ENCODE data around the gene OAS3.
"Not testable (repeated sequence)": the region's sequence is repeated elsewhere in the genome, so short reads cannot be mapped to it uniquely, and the experiment has no call there.

Gene OAS3

GRCh38 chr12:112986291-112986800 lies 48.1 kb downstream of the OAS3 start:
- DNase-seq (ENCODE audit: low spot score) = no peak

DNA sequence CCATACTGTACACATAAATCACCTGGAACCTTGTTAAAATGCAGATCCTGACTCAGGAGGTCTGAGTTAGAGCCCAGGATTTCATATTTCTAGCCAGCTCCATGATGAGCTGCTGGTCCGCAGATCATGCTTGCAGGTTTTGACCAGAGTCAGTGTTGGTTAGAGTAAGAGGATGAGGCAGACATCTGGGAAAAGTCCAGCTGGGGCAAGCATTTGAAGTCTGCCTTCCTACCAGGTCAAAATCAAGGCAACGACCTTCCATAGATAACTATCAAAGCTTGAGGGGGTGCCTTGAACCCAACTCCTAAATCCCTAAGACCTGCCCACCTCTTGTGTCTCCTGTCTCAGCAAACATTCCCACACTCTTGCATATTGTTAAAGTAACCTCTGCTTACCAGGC lies 49.3 kb downstream of the OAS3 start:
- DNase-seq (ENCODE audit: low spot score) = no peak

GRCh38 chr12:112988224-112988623 lies 50.0 kb downstream of the OAS3 start:
- no peak for DNase-seq (ENCODE audit: low spot score)

GRCh38 chr12:112988823-112989385 lies 50.6 kb downstream of the OAS3 start:
- not testable (repeated sequence) for DNase-seq (ENCODE audit: low spot score)

DNA sequence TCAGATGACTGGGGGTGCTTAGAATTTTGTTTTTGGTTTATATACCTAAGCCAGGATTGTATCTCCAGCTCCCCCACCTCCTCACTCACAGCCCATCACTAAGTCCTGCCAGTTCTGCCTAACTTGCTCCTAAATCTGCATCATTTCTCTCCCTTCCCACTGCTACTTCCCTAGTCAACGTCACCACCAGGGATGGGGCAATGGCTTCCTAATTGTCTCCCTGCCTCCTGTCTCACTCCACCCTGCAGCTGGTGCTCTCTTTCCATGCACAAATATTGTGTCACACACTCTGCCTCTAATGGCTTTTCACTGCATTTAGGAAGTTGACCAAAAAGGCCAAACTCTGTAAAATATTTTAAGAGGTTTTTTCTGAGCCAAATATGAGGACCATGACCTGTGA lies 51.5 kb downstream of the OAS3 start:
- DNase-seq (ENCODE audit: low spot score) = no peak

DNA sequence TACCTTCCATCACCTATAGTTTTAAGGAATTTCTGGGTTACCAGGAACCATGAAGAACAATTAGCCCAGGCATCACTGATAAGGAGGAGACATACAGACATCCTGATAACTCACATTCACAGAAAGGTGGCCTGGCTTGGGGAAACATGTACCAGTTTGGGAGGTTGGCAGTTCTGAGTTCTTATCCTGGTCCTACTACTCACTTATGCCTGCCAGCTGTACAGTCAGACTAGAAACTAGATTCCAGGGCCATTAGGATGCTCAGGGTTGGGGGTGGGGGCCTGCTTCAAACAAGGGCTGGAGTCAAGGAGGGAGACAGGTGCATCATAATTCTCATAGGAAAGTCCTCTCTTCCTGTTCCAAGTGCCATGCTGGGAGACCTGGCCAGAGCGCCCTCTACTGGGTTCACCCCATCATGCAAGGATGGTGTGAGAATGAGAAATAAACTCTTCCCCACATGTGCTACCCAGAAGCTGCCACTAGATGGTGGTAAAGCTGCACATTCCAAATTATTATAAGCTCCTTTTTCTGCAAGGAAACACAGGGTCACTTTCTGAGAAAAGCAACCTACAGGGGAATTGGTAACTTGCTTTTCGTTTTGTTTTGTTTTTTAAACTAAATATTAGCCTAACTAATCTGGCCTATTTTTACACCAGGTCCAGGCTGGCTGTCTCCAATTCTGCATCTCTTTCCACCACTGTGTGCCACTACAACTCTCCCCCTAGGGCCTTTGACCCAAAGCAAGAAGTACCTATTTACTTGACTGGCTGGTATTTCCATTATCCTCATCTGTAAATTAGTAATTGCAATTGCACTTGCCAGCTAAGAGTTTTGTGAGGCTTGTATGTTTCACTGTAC lies 54.5 kb downstream of the OAS3 start:
- DNase-seq (ENCODE audit: low spot score) = peak; percentile 88

DNA sequence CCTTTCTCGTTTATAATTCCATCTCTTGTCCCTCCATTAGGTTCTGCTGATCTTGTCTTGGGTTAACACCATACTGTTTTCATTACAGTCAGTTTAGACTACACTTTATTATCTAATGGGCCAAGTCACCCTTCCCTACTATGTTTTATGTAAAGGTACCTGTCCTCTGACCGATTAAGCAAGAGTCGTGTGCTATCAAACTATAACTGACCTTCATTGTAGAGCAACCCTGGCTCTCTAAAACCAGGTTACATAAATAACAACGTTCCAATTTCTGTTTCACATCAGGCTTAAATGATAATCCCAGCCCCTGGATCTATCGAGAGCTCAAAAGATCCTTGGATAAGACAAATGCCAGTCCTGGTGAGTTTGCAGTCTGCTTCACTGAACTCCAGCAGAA lies 56.7 kb downstream of the OAS3 start:
- no peak for DNase-seq (ENCODE audit: low spot score)

- DNase-seq (ENCODE audit: low spot score) = no peak
Measured at GRCh38 chr12:112996501-112996900, 58.2 kb downstream of the OAS3 start.

- DNase-seq (ENCODE audit: low spot score) = no peak
Measured at GRCh38 chr12:112997506-112997905, 59.2 kb downstream of the OAS3 start.

- DNase-seq (ENCODE audit: low spot score) = no peak
Measured at GRCh38 chr12:112998987-112999767, 60.9 kb downstream of the OAS3 start.

DNA sequence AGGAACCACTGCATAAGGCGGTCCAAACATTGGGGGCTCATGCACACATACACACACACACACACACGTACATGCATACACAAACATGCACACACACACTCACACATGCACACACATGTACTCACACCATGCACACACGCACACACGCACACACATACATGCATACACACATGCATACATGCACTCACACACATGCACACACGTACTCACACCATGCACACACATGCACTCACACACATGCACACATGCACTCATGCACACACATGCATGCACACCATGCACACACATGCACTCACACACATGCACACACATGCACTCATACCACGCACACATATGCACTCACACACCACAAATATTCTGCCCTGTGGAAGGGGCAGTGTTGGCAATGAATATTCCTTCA lies 62.2 kb downstream of the OAS3 start:
- DNase-seq (ENCODE audit: low spot score) = no peak

DNA sequence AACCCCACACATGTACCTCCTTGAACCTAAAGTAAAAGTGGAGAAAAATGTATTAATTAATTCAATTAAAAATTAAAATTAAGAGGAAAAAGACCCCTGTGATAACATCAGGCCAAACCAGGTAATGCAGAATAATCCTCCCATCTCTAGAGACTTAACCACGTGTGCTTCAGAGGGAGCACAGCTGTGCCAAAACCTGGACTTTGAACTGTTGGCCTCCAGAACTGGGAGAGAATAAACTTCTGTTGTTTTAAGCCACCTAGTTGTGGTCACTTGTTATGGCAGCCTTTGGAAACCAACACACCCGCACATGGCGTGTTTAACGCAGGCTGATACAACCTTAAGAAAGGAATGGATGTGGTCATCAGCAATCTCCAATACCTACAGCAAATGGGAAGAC lies 63.9 kb downstream of the OAS3 start:
- DNase-seq (ENCODE audit: low spot score) = no peak

DNA sequence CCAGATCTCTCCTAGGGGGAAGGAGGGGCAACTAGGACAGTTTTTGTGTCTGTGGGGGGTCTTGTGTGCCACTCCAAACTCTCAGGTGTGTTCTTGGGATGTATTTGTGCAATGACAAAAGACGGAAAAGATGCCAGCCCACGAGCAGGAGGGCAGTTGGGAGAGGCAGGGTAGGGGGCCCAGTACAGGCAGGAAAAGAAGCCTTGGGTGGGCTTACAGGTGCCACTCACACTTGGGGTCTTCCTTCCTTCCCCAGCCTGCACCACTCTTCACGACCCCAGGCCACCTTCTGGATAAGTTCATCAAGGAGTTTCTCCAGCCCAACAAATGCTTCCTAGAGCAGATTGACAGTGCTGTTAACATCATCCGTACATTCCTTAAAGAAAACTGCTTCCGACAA lies 64.4 kb downstream of the OAS3 start:
- no peak for DNase-seq (ENCODE audit: low spot score)

DNA sequence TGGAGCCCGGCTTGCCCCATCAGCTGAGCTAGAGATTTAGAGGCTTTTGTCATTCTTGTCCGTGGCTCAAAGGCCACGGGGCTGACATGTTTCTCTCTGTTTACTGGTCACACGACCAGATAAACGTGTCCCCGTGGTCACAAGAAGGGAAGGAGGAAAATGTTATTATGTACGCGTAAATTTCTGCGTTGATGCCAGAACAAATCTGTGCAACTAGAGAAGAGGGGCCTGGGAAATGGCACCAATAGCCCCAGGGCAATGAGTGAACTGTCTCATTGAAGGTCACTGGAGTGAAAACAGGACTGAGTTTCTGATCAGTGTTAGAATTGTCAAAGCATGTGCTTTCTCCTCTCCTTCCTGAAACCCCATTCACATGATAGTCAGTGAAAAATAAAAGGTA lies 65.4 kb downstream of the OAS3 start:
- DNase-seq (ENCODE audit: low spot score) = no peak

DNA sequence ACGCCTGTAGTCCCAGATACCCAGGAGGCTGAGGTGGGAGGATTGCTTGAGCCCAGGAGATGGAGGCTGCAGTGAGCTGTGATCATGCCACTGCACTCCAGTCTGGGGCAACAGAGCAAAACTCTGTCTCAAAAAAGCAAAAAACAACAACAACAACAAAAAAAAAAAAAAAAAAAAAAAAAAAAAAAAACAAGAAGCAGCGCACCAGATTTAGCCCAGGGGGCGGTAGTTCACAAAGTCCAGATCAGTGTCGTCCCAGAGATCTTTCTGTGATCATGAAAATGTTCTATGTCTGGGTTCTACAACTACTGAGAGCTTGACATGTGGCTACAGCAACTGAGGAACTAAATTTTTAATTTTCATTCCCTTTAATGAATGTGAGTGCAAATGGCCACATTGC lies 67.5 kb downstream of the OAS3 start:
- no peak for DNase-seq (ENCODE audit: low spot score)

- DNase-seq (ENCODE audit: low spot score) = no peak
Measured at GRCh38 chr12:113006206-113006605, 67.9 kb downstream of the OAS3 start.

GRCh38 chr12:113006641-113007040 lies 68.4 kb downstream of the OAS3 start:
- DNase-seq (ENCODE audit: low spot score) = no peak

DNA sequence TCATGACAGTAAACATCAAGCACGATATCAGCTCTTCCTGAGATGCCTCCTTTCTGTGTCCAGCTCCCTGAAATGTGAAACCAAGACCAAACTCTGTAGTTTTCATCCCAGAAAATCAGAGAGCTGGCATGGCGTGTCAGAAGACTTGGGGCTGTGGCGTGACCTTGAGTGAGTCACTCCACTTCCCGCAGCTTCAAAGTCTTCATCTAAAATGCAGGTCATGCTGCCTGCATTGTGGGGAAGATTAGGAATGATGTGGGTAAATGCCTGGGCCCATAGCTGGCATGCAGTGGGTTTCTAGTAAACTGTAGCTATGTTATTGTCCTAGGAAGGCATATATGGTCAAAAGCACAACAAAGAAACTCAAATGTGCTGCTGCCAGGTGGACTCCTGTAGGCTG lies 68.9 kb downstream of the OAS3 start:
- DNase-seq (ENCODE audit: low spot score) = peak; percentile 19

- no peak for DNase-seq (ENCODE audit: low spot score)
Measured at GRCh38 chr12:113010701-113011100, 72.4 kb downstream of the OAS3 start.

DNA sequence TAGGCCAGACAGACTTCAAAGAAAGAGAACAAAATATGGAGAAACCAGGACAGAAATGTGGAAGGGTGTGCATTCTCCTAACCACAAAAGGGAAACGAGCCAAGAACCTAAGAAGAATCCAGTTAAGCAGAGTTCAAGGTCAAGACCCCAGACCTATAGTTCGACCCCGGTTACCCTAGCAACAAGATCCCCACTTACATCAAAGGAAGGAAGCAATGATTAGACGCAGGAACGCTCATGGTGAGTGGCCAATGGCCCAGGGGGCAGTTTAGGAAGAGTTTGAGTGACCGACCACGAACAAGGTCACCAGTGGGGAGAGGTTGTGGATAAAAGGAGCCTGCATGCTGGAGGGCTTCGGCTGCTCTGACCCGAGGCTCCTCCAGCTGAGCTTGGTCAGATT lies 76.3 kb downstream of the OAS3 start:
- DNase-seq (ENCODE audit: low spot score) = no peak

- no peak for DNase-seq (ENCODE audit: low spot score)
Measured at GRCh38 chr12:113016796-113017195, 78.5 kb downstream of the OAS3 start.

DNA sequence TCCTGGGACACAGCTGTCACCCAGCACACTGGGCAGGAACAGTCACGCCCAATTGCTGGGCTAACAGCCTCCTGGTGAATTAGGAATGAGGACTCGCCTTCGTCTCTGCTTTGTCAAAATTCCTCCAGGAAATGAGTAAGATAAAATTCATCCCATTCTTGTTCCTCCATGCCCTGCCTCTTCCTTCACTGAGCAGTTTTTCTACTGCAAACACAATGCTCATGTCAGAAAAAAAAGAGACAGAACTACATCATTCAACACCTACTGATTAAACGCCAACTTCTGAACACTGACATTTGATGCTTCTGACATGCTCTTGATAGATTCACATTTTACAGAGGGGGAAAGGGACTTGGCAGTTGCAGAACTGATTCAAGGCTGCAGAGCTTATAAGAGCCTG lies 80.8 kb downstream of the OAS3 start:
- DNase-seq (ENCODE audit: low spot score) = peak; percentile 10

DNA sequence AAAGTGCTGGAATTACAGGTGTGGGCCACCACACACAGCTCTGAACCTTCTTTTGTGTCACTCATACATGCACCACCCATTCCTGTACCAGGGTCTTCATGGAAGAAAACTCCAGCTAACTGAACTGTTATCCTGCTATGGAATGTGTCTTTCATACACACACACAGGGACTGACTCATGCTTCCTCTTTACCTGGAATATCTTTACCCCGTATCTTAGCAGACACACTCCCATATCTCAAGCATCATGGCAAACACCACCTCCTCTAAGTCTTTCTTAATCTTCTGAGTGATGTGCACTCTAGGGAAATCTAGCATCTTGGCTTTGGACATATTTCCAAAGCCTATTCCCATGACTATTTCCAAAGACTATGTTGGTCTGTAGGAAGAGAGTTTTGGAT lies 83.2 kb downstream of the OAS3 start:
- DNase-seq (ENCODE audit: low spot score) = no peak

Data from AG08395 (cell line).